CD14-positive monocyte (primary cell): Measurements from ENCODE around the gene XIRP1. TPM values are rescaled to one million over a fixed set of nuclear protein-coding genes. Genes with fewer than 3 reads are reported as not detected.
A peak's percentile ranks its signal among the peaks of the same experiment; 100 is the strongest.

Experiments used
- DNase-seq, 3 donors: peaks; one replicate each; pipeline ENCODE4 v3.0.0-alpha.2; 2011 to 2022
- H2AFZ ChIP-seq: 2 replicates; pipeline ENCODE4 v1.6.0; 2012; ENCODE audit warnings: mild to moderate bottlenecking, low read depth, low read length, inconsistent platforms; ENCODE audit not compliant: insufficient read depth, poor library complexity, severe bottlenecking
- H3K27ac ChIP-seq, 2 donors: 1 replicate in 1 of 2; 2 replicates in 1 of 2; pipeline ENCODE4 v1.5.1; 2012 to 2013; ENCODE audit warnings: low read length in 2 of 2, control low read depth in 1 of 2, inconsistent platforms in 1 of 2, low read depth in 1 of 2, mild to moderate bottlenecking in 1 of 2
- H3K27me3 ChIP-seq, 2 donors: one replicate each; pipeline versions ENCODE4 v1.6.0 to v1.6.1; 2011 to 2013; ENCODE audit warnings: low read length in 2 of 2; ENCODE audit not compliant: control insufficient read depth in 2 of 2, insufficient read depth in 2 of 2
- H3K36me3 ChIP-seq, 2 donors: replicated peaks in 1 of 2; 1 replicate in 1 of 2; 2 replicates in 1 of 2; pipeline versions ENCODE4 v1.5.1 to v1.6.1; 2012 to 2013; ENCODE audit warnings: low read length in 2 of 2, control low read depth in 1 of 2, inconsistent platforms in 1 of 2, mild to moderate bottlenecking in 1 of 2; ENCODE audit not compliant: insufficient read depth in 2 of 2, control insufficient read depth in 1 of 2
- H3K4me1 ChIP-seq, 2 donors: 1 replicate in 1 of 2; 2 replicates in 1 of 2; pipeline versions ENCODE4 v1.5.1 to v1.6.1; 2012 to 2013; ENCODE audit warnings: low read length in 2 of 2, control low read depth in 1 of 2, inconsistent platforms in 1 of 2, mild to moderate bottlenecking in 1 of 2, moderate library complexity in 1 of 2; ENCODE audit not compliant: insufficient read depth in 2 of 2, control insufficient read depth in 1 of 2
- H3K4me2 ChIP-seq: replicated peaks from 2 replicates; pipeline ENCODE3; 2012; ENCODE audit warnings: low read length, moderate library complexity, mild to moderate bottlenecking; ENCODE audit not compliant: poor library complexity, severe bottlenecking; ENCODE audit errors: extremely low read depth
- H3K4me3 ChIP-seq, 3 experiments: fragments of 200-600 bp in 1 of 3; sonication (generic) in 1 of 3; replicated peaks in 1 of 3; 1 replicate in 2 of 3; 2 replicates in 1 of 3; pipeline ENCODE4 v1.5.1; 2011 to 2013; ENCODE audit warnings: low read length in 3 of 3, mild to moderate bottlenecking in 3 of 3, control low read depth in 2 of 3, low read depth in 2 of 3, inconsistent platforms in 1 of 3, moderate library complexity in 1 of 3
- H3K79me2 ChIP-seq: 2 replicates; pipeline ENCODE4 v1.6.0; 2012; ENCODE audit warnings: mild to moderate bottlenecking, control low read depth, inconsistent platforms, low read length, moderate library complexity; ENCODE audit not compliant: insufficient read depth
- H3K9ac ChIP-seq: 2 replicates; pipeline ENCODE4 v1.6.0; 2017; ENCODE audit warnings: low read length, mild to moderate bottlenecking; ENCODE audit not compliant: insufficient read depth, poor library complexity, severe bottlenecking
- H3K9me3 ChIP-seq, 2 donors: replicated peaks in 1 of 2; 1 replicate in 1 of 2; 2 replicates in 1 of 2; pipeline versions ENCODE4 v1.5.1 to v1.6.1; 2012 to 2013; ENCODE audit warnings: low read length in 2 of 2, control low read depth in 1 of 2; ENCODE audit not compliant: control insufficient read depth in 1 of 2, insufficient read depth in 1 of 2
- H4K20me1 ChIP-seq: 2 replicates; pipeline ENCODE4 v1.6.0; 2012; ENCODE audit warnings: mild to moderate bottlenecking, low read length, control low read depth, moderate library complexity; ENCODE audit not compliant: insufficient read depth
- H3K27ac Mint-ChIP-seq, 7 donors: one replicate each; pipeline ENCODE4 v1.8.0; 2020; ENCODE audit warnings: mild to moderate bottlenecking in 7 of 7, mixed read lengths in 7 of 7, moderate library complexity in 6 of 7, inconsistent platforms in 2 of 7
- H3K27me3 Mint-ChIP-seq, 3 donors: one replicate each; pipeline ENCODE4 v1.8.0; 2021 to 2022; ENCODE audit warnings: low read depth in 3 of 3, mild to moderate bottlenecking in 3 of 3, mixed read lengths in 3 of 3, moderate library complexity in 3 of 3, inconsistent platforms in 1 of 3
- H3K36me3 Mint-ChIP-seq, 2 donors: one replicate each; pipeline ENCODE4 v1.8.0; 2020; ENCODE audit warnings: mixed read lengths in 2 of 2, inconsistent platforms in 1 of 2, mild to moderate bottlenecking in 1 of 2
- H3K4me1 Mint-ChIP-seq: one replicate; pipeline ENCODE4 v1.8.0; 2020; ENCODE audit warnings: mild to moderate bottlenecking, mixed read lengths
- H3K4me3 Mint-ChIP-seq, 2 donors: one replicate each; pipeline ENCODE4 v1.8.0; 2020; ENCODE audit warnings: mild to moderate bottlenecking in 2 of 2, mixed read lengths in 2 of 2, moderate library complexity in 1 of 2
- H3K9me3 Mint-ChIP-seq, 7 donors: one replicate each; pipeline ENCODE4 v1.8.0; 2020 to 2022; ENCODE audit warnings: mixed read lengths in 7 of 7, mild to moderate bottlenecking in 6 of 7, moderate library complexity in 6 of 7, inconsistent platforms in 2 of 7
- CTCF ChIP-seq: fragments of 200-600 bp; IDR thresholded peaks from one replicate; pipeline ENCODE4 v1.8.0; 2022; ENCODE audit warnings: antibody characterized with exemption, mild to moderate bottlenecking
- WGBS: methylation state at CpG from one replicate; pipeline ENCODE4 v1.1.5; 2013; ENCODE audit warnings: missing lambda C conversion rate; ENCODE audit not compliant: insufficient coverage; 5-methylcytosine and 5-hydroxymethylcytosine counted together
- intact Hi-C, 2 donors: fragments of 100-400 bp; cut with micrococcal nuclease; formaldehyde crosslinking; loops; one replicate each; pipeline versions ENCODE4 v1.15.0 to v1.15.1; 2023
- polyA plus RNA-seq, 3 donors: library from polyadenylated mRNA; depleted of rRNA in 1 of 3; unstranded in 2 of 3; stranded (reverse) in 1 of 3; fragments of 300-500 nt in 2 of 3; fragments of >200 nt in 1 of 3; fragmentation: Illumina TruSeq in 2 of 3; gene quantifications; 1 replicate in 2 of 3; 2 replicates in 1 of 3; pipeline ENCODE4 v1.2.3, GENCODE V29; 2012 to 2021

Gene XIRP1
- polyA plus RNA-seq, 3 donors: not detected

DNA sequence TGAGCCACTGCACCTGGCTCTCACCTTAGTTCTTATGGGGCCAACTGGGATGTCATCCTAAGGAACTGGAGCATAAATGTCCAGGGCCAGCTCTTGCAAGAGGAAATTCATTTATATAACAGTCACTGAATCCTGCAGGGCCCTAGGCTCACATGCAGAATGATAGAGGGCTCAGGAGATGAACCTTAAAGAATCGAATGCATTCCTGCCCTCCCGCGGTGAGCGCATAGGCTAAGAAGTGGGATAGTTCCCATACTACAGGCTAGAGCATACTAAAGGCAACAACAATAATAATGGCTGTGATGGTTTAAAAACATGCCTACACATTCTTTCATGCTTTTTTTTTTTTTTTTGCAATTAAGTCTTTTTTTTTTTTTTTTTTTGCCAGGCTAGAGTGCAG lies 21.9 kb downstream of the XIRP1 start:
- Histone ChIP-seq H3K4me1 (peaks cover 35 to 45% of the 10 kb centered on the region in 2 donors), H3K4me3 (no peak overlapping the region), H3K27me3 (no peaks in the 10 kb centered on the region), H3K79me2 (no peaks in the 10 kb centered on the region), H3K27ac (no peak overlapping the region), H2AFZ (no peak overlapping the region), H3K36me3 (no peaks in the 10 kb centered on the region), H3K9ac (no peak overlapping the region), H3K9me3 (no peaks in the 10 kb centered on the region), H3K4me2 (no peak overlapping the region), H4K20me1 (no peaks in the 10 kb centered on the region)
- H3K4me3 Mint-ChIP-seq: no peak overlapping the region
- intact Hi-C loops: no loop called here
- H3K27me3 Mint-ChIP-seq: peaks cover 0 to 7% (median 1%) of the 10 kb centered on the region in 3 donors
- DNase-seq: no peak
- no peaks in the 10 kb centered on the region for H3K36me3 Mint-ChIP-seq
- no peak for TF ChIP-seq CTCF
- H3K4me1 Mint-ChIP-seq: peaks cover 38% of the 10 kb centered on the region
- WGBS: no CpG with 5 or more reads among the region's 4 CpGs
- peaks cover 0 to 2% (median 0%) of the 10 kb centered on the region in 7 donors for H3K9me3 Mint-ChIP-seq
- peak overlapping the region in 1 of 7 donors; percentile 20 for H3K27ac Mint-ChIP-seq

- Mint-ChIP-seq H3K4me3 (no peak overlapping the region), H3K27me3 (peaks cover 0 to 7% (median 1%) of the 10 kb centered on the region in 3 donors), H3K9me3 (peaks cover 0 to 2% (median 0%) of the 10 kb centered on the region in 7 donors), H3K27ac (peak overlapping the region in 4 of 7 donors; percentile 20 to 85 (median 54)), H3K4me1 (peaks cover 38% of the 10 kb centered on the region), H3K36me3 (no peaks in the 10 kb centered on the region)
- no peaks in the 10 kb centered on the region for H3K9me3 ChIP-seq
- no peaks in the 10 kb centered on the region for H3K27me3 ChIP-seq
- H2AFZ ChIP-seq: no peak overlapping the region
- H3K9ac ChIP-seq: no peak overlapping the region
- intact Hi-C loops: no loop called here
- no CpG with 5 or more reads among the region's 1 CpG for WGBS
- H3K79me2 ChIP-seq: no peaks in the 10 kb centered on the region
- H3K27ac ChIP-seq: no peak overlapping the region
- no peaks in the 10 kb centered on the region for H3K36me3 ChIP-seq
- no peak for DNase-seq
- peaks cover 35 to 45% of the 10 kb centered on the region in 2 donors for H3K4me1 ChIP-seq
- TF ChIP-seq CTCF: no peak
- H3K4me3 ChIP-seq: no peak overlapping the region
- H4K20me1 ChIP-seq: no peaks in the 10 kb centered on the region
- H3K4me2 ChIP-seq: no peak overlapping the region
These were observed 22.7 kb downstream of the XIRP1 start for GRCh38 chr3:39169712-39170111.
